Hematopoietic multipotent progenitor cell (in vitro differentiated cells): ENCODE results near the gene RAB3C. TPM values are rescaled to one million over a fixed set of nuclear protein-coding genes. Genes with fewer than 3 reads are reported as not detected.
A peak's percentile ranks its signal among the peaks of the same experiment; 100 is the strongest.
"Not testable (repeated sequence)": the region's sequence is repeated elsewhere in the genome, so short reads cannot be mapped to it uniquely, and the experiment has no call there.

Source experiments
- DNase-seq, 3 donors: peaks; one replicate each; pipeline ENCODE4 v3.0.0-alpha.2; 2011 to 2015; ENCODE audit warnings: low read depth in 2 of 3, low spot score in 2 of 3
- total RNA-seq: library from RNA; depleted of rRNA; stranded (reverse); fragments of >200 nt; gene quantifications from one replicate; pipeline ENCODE4 v1.2.3, GENCODE V29; 2012

RAB3C gene
- total RNA-seq, 1 donor, result 0.27 TPM

- not testable (repeated sequence) for DNase-seq
Measured at GRCh38 chr5:58600613-58601012, 17.7 kb downstream of the RAB3C start.

- DNase-seq, result not testable (repeated sequence)
Measured at GRCh38 chr5:58602889-58603288, 20.0 kb downstream of the RAB3C start.

GRCh38 chr5:58606064-58606463 is 23.2 kb downstream of the RAB3C start:
- no peak for DNase-seq

- DNase-seq, result no peak
Measured at GRCh38 chr5:58615972-58616371, 33.1 kb downstream of the RAB3C start.

GRCh38 chr5:58617241-58617640 is 34.4 kb downstream of the RAB3C start:
- DNase-seq, result no peak

- DNase-seq, result no peak
Measured at GRCh38 chr5:58620336-58620735, 37.5 kb downstream of the RAB3C start.

GRCh38 chr5:58622936-58623871 is 40.3 kb downstream of the RAB3C start:
- no peak for DNase-seq

GRCh38 chr5:58628626-58629025 is 45.8 kb downstream of the RAB3C start:
- DNase-seq, result no peak

- DNase-seq, result peak in 2 of 3 donors; percentile 5 to 25
Measured at GRCh38 chr5:58629271-58630159, 46.6 kb downstream of the RAB3C start.

GRCh38 chr5:58631895-58632294 is 49.0 kb downstream of the RAB3C start:
- DNase-seq, result no peak

- no peak for DNase-seq
Measured at GRCh38 chr5:58635416-58635815, 52.5 kb downstream of the RAB3C start.

- DNase-seq, result no peak
Measured at GRCh38 chr5:58640011-58640410, 57.1 kb downstream of the RAB3C start.

GRCh38 chr5:58641533-58641932 is 58.7 kb downstream of the RAB3C start:
- peak in 1 of 3 donors; percentile 2 for DNase-seq

- no peak for DNase-seq
Measured at GRCh38 chr5:58648846-58649245, 66.0 kb downstream of the RAB3C start.

GRCh38 chr5:58649716-58650115 is 66.8 kb downstream of the RAB3C start:
- DNase-seq, result no peak

GRCh38 chr5:58653521-58653920 is 70.6 kb downstream of the RAB3C start:
- DNase-seq, result no peak

GRCh38 chr5:58666141-58666540 is 83.3 kb downstream of the RAB3C start:
- DNase-seq, result no peak

- peak in 2 of 3 donors; percentile 1 to 5 for DNase-seq
Measured at GRCh38 chr5:58666598-58667581, 84.0 kb downstream of the RAB3C start.

- no peak for DNase-seq
Measured at GRCh38 chr5:58670582-58670981, 87.7 kb downstream of the RAB3C start.

- DNase-seq, result no peak
Measured at GRCh38 chr5:58671155-58671554, 88.3 kb downstream of the RAB3C start.
